LHCN-M2 (cell line): Measurements from ENCODE around the gene TUBGCP2. TPM values are rescaled to one million over a fixed set of nuclear protein-coding genes. Genes with fewer than 3 reads are reported as not detected.
"Not testable (repeated sequence)": the region's sequence is repeated elsewhere in the genome, so short reads cannot be mapped to it uniquely, and the experiment has no call there.

ENCODE experiments used
- DNase-seq: peaks from one replicate; pipeline ENCODE4 v3.0.0-alpha.2; 2012; ENCODE audit warnings: low read depth
- total RNA-seq: library from RNA; depleted of rRNA; stranded (reverse); fragments of >200 nt; gene quantifications from 2 replicates; pipeline ENCODE4 v1.2.3, GENCODE V29; 2014

TUBGCP2 gene
- total RNA-seq, 1 experiment from 2014 or later: 74.8 TPM

DNA sequence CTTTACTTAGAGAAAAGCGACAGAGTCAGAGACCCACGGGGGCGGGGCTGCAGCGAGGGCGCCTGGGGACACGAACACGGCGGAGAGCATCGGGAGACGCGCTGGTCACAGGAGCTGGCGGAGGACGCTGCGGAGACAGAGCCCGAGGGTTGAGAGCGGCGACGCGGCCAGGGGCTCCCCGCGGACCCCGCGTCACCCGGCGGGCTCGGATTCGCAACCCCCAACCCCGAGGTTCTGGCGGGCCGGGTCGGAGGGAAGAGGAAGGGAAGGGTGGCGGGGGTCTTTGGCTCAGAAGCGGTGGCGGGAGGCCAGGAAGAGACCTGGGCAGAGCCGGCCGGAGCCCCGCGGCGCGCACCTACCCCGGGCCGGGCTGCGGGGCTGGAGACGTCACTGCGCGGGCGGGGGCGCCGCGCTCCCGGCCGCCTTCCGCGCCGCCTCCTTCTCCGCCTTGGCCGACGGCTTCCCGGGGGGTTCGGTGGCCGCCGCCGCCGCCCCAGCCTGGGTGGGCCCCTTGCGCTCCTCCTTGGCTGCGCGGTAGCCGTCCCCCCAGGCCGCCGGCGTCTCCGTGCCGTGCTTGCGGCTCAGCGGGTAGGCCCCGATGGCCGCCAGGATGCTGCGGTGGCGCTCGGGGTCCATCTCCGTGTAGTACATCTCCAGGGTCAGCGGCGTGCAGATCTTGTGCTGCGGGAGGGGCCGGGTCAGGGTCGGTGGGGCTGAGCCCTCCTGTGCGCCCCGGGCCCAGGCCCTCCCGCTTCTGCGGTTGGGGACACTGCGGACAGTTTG, 17.0 kb upstream of the TUBGCP2 start:
- DNase-seq: no peak

DNA sequence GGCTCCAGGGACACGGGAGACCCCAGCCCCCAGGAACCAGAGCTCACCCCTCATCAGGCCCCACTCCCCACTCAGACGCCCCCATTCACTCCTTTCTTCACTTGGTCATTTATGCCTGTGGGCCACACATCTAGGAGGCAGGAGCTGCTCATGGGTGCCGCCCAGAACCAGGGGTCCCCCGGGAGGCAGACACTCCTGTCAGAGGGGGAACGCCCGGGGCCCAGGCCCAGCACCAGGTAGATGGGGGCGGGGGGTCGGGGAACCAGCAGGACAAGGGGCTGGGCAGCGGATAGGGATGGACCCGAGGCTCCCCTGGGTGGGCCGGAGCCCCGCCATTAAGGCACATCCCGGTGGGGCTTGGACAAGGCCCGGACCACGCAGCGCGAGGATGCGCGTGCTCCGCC, 16.2 kb upstream of the TUBGCP2 start:
- no peak for DNase-seq

DNA sequence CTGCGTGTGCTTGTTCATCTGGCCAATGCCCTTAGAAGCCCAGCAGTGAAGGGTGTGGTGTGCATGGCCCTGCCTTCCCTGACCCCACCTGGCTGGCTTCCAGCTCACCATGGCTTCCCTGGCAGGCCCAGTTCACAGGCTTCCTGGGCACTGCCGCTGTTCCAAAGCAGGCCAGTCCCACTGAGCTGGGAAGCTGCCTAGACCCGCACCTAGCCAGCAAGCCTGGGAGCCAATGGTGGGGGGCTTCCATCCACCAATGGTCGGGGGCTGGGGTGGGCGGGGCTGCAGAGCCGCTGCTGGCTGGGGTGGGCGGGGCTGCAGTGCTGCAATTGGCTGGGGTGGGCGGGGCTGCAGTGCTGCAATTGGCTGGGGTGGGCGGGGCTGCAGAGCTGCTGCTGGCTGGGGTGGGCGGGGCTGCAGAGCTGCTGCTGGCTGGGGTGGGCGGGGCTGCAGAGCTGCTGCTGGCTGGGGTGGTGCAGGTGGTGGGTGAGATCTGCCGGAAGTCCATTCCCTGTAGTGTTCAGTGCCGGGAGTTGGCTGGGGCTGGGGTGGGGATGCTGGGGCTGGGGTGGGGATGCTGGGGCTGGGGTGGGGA, 15.6 kb upstream of the TUBGCP2 start:
- peak; percentile 25 for DNase-seq

DNA sequence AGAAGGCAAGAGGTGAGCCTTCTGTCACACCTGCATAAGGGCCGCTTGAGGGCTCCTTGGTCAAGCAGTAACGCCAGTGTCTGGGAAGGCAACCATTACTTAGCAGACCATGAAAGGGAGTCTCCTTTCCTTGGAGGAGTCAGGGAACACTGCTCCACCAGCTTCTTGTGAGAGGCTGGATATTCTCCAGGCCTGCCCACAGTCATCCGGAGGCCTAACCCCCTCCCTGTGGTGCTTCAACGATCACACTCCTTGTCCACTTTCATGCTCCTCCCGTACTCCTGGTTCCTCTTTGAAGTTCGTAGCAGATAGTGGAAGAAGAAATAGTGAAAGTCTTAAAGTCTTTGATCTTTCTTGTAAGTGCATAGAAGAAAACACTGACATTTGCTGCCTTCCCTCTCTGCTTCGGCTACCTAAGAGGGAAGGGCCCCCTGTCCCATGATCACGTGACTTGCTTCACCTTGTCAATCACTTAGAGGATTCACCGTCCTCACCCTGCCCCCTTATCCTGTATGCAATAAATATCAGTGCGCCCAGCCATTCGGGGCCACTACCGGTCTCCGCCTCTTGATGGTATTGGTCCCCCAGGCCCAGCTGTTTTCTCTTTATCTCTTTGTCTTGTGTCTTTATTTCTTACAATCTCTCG, 13.5 kb upstream of the TUBGCP2 start:
- not testable (repeated sequence) for DNase-seq

DNA sequence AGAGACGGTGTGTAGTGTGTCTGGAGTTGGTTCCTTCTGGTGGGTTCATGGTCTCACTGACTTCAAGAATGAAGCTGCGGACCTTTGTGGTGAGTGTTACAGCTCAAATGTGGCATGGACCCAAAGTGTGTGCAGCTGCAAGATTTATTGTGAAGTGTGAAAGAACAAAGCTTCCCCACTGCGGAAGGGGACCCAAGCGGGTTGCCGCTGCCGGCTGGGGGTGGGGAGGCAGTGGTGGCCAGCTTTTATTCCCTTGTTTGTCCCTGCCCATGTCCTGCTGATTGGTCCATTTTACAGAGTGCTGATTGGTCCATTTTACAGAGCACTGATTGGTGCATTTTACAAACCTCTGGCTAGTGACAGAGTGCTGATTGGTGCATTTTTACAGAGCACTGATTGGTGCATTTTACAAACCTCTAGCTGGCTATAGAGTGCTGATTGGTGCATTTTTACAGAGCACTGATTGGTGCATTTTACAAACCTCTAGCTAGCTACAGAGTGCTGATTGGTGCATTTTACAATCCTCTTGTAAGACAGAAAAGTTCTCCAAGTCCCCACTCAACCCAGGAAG, 12.3 kb upstream of the TUBGCP2 start:
- peak; percentile 10 for DNase-seq

DNA sequence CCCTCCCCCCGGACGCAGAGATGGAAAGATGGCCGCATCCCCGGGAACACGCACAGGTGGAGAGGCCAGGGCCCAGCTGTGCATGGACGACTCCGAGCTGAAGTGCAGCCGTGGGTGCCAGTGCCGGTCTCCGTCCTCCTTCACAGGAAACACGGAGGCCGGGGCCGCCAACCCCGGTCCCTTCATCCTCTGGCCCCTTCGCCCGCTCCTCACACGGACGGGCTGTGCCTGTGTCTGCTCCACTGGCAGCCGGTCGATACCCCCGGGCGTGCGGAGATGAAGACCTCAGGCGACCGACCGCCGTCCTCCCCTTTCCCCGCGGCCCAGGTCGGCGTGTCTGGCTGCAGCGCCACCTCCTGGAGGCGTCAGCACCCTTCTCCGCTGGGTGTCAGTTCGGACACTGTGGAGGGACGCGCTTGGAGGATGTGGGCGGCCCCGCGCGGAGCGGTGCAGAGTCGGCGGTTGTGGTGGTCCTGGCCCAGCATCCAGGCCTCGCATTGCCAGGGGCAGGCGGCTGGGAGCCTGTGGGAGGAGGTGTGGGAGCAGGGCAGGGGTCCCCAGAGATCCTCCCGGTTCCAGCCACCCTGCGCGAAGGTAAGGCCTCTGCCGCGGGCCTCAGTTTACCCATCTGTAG, 9.9 kb upstream of the TUBGCP2 start:
- peak; percentile 28 for DNase-seq

DNA sequence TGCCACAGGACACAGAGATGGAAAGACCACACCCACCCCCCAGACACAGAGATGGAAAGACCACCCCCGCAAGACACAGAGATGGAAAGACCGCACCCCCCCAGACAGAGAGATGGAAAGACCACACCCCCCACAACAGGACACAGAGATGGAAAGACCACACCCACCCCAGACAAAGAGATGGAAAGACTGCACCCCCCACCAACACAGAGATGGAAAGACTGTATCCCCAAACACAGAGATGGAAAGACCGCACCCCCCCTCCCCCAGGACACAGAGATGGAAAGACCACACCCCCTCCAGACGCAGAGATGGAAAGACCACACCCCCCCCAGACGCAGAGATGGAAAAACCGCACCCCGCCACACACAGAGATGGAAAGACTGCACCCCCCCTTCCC, 8.1 kb upstream of the TUBGCP2 start:
- no peak for DNase-seq

DNA sequence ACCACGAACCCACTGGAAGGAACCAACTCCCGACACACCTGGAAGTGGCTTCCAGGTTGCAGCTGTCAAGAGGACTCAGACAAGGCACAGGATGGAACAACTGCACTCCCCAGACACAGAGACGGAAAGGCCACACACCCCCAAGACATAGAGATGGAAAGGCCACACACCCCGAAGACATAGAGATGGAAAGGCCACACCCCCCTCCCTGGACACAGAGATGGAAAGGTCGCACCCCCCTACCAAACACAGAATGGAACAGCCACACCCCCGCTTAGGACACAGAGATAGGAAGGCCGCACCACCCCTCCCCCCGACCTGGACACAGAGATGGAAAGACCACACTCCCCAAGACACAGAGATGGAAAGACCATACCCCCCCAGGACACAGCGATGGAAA, 7.6 kb upstream of the TUBGCP2 start:
- no peak for DNase-seq

DNA sequence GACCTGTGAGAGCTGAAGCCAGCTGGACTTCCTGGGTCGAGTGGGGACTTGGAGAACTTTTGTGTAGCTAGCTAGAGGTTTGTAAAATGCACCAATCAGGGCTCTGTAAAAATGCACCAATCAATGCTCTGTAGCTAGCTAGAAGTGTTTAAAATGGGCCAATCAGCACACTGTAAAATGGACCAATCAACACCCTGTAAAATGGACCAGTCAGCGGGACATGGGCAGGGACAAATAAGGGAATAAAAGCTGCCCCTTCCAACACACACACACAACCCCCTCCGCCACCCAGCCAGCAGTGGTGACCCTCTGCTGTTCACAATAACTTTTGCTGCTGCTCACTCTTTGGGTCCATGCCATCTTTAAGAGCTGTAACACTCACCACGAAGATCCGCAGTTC, 7.2 kb upstream of the TUBGCP2 start:
- DNase-seq: peak; percentile 39

DNA sequence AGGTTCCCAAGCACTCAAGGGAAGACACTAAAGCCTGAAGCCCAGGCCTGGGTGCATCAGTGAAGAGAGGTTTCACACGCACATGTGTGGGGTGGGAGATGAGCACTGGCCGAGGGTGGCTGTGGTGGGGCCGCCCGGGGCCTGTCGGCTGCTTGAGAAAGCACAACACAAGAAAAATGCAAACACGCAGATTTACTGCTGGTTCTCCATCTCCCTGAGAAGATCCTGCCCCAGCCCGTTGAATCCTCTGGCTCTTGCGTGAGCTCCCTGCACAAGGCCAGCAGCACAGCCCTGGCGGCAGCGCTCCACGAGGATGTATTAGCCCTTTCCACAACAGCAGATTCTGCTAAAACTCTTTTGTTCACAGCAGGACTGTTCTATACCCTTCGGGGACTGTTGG, 6.2 kb upstream of the TUBGCP2 start:
- no peak for DNase-seq

DNA sequence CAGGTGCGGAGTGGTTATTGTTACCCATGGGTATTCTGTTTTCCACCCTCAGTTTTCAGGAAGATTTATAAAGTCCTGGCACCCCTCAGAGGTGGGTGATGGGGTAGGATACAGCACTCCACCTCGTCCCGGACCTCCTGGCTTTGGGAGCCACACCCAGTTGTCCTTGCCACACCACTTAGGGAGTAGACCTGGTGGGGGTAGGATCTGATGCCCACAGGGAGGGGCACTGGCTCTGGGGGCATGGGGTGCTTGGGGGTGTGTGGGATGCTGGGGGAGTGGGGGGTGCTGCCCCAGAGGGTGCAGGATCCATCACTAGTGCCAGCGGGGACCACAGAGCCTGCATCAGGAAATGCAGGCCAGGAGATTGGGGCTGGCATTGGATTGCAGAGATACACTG, 4.5 kb upstream of the TUBGCP2 start:
- DNase-seq: no peak

DNA sequence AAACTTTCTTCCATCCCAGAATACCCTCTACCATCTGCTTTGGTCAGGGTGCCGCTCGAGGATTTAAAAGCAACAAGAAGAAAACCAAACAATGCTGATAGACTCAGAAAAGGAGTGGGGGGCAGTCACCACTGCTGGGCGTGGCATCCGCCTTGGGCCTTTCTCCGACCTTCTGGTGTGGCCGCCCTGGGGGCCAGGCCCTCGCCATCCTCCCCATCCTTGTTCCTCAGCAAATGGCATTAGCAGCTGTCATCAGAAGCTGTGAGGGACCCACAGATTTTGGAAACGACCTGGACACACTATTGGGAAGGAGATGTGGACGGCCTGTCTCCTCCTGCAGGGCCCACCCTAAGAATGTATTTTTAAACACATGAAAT, 4.1 kb upstream of the TUBGCP2 start:
- no peak for DNase-seq

DNA sequence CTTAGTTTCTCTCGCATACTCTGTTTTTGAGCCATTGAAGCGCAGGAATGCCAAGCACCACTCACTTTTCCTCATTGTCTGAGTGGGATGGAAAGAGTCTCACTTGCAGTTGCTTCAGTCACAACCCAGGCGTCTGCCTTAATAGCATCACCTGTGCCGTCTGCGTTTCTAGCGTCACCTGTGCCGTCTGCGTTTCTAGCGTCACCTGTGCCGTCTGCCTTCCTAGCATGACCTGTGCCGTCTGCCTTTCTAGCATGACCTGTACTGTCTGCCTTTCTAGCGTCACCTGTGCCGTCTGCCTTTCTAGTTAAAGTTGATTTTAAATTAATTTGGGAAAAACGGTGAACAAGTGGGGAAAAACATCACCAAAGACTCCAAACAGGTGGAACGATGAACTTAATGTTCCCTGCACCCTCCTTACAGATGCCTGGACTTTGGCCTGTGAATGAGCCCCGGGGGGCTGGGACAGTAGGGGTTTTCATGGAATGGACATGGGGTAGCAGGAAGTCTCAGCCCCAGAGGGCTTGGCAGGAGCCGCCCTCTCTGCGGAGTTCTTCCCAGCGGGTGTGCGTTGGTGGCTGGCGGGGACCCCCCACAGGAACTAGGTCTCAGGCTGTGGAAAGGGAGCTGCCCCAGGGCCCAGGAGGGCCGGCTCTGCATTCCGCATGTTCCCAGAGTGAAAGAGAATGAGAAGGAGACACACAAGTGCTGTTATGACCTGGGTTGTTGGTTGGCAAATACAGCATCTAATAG, 3.5 kb upstream of the TUBGCP2 start:
- DNase-seq: no peak

DNA sequence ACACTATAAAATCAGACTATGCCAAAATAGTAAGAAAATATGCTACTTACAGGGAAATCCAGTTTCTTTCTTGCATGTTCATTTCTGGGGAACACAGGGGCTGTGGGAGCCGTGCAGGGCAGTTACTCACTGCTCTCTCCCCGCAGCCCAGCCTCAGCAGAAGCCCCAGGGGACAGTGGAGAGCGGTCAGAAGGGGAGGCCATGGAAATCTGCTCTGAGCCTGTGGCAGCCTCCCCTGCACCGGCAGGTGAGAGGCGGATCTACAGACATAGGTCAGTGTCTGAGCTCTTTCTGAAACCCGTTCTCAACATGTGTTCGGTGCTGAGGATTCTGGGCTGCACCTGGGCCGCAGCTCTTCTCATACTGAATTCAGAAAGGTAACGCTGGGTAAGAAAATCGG, 2.9 kb upstream of the TUBGCP2 start:
- DNase-seq: no peak

DNA sequence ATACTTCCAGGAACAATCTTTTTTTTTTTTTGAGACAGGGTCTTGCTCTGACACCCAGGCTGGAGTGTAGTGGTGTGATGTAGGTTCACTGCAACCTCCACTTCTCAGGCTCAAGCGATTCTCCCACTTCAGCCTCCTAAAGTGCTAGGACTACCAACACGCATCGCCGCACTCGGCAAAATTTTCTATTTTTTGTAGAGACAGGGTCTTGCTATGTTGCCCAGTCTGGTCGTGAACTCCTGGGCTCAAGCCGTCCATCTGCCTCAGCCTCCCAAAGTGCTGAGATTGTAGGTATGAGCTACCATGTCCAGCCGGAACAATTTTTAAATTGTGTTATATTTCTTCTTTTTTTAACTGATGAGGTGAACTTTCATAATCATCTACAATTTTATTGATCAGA, 2.1 kb upstream of the TUBGCP2 start:
- DNase-seq: no peak

DNA sequence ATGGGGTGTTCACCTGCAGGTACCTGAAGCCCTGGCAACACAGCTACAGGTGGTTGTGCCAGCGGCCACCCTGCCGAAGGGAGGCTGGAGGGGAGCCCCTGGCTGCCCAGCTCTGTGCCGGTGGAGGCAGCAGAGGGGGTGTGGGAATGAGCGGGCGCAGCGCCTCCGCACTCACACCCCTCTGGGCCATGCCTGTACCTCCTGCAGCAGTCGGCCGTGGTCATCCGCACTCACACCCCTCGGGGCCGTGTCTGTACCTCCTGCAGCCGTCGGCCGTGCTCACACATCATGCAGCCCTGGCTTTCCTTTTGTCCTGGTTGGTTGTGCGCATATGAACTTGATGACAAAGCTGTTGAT, 1.7 kb upstream of the TUBGCP2 start:
- DNase-seq: no peak

DNA sequence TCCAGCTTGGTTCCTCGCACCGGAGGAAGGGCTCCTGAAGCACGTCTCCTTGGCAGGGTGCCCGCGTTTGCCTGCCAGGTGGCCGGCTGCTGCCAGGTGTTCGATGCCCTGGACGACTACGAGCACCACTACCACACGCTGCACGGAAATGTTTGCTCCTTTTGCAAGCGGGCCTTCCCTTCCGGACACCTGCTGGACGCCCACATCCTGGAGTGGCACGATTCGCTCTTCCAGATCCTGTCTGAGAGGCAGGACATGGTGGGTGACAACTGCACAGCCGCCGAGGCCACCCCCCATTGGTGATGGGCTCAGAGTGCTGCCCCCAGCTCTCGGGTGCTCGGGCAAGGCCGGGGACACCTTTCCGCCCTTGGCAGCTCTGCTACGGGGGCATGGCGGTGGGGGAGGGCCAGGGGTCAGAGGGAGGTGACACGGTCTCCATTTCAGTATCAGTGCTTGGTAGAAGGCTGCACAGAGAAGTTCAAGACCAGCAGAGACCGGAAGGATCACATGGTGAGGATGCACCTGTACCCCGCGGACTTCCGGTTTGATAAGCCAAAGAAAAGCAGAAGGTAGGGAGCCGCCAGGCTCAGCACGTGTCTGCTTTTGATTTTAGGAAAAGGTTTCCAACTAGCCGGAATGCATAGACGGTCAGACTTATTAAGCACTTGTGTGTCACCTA, 1.2 kb upstream of the TUBGCP2 start:
- DNase-seq: no peak

DNA sequence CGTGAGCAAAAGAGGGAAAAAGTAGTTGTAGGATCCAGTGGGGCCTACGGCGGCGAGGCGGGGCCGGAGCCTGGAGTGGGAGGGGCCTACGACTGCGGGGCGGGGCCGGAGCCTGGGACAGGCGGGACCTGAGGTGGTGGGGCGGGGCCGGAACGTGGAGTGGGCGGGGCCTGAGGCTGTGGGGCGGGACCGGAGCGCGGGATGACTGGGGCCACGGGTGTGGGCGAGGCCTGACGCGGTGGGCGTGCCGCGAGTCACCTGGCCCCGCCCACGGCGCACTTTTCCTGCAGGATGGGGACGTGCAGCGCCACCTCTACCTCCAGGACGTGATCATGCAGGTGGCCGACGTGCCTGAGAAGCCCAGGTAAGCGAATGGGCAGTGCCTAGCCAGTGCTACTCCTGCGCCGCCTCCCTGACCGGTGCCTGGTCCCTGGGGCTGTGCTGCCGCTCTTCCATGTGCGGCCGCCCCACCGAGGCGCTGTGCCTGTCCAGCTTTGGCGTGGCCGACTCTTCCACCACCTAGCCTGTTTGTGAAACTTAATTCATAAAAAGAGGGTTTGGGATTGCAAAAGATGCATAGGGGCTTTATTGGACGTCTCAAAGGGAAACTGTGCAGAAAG, 538 bp upstream of the TUBGCP2 start:
- DNase-seq: peak; percentile 82

DNA sequence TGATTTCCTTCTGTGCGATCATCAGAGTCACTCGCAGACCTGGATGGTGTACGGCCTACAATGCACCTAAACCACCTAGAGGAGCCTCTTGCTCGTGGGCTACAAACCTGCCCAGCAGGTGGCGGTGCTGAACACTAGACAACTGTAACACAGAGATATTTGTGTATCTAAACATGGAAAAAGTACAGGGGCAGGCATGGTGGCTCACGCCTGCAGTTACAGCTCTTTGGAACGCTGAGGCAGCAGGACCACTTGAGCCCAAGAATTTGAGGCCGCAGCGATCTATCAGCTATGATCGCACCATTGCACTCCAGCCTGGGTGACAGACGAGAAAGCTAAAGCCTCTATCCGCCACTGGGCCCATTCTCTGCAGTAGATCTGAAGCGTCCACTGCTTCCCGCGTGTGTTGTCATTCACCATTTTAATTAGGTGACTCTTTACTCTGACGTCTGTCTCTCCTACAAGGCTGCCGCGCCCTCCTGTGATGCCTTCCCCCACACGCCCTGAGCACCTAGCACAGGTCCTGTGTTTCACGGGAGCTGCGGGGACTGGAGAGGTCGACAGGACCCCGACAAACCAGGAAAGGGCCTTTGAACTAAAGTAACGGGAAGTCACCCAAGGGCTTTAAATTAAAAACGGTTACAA, 774 bp downstream of the TUBGCP2 start:
- DNase-seq: peak; percentile 63

DNA sequence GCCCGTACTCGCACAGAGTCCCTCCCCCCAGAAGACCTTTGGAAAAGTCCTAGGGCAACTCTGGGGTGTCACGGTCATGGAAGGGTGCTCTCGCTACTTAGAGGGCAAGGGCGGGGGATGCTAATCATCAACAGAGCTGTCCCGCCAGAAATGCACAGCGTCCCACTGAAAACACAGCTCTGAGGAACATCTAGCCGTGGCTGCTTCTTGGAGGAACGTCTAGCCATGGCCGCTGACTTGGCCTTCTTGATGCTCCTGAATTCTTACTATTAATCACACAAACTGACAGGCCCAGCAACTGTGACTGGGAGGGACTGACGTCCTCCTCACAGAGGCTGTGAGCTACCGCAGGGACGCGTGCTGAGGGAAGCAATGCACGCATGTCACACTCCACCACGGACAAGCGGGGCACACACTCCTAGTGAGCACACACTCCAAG, 1.7 kb downstream of the TUBGCP2 start:
- DNase-seq: no peak
